Activated naive CD4-positive, alpha-beta T cell treated with anti-CD3 and anti-CD28 coated beads, Interleukin-2, amount 50 U/mL, for 24 hours (primary cell): ENCODE measurements around the gene SLC23A2.
"Not testable (repeated sequence)": the region's sequence is repeated elsewhere in the genome, so short reads cannot be mapped to it uniquely, and the experiment has no call there.

Experiments
- H3K27ac Mint-ChIP-seq: one replicate; pipeline ENCODE4 v1.8.0; 2021; ENCODE audit warnings: mild to moderate bottlenecking, mixed read lengths
- H3K27me3 Mint-ChIP-seq: one replicate; pipeline ENCODE4 v1.8.0; 2021; ENCODE audit warnings: mixed read lengths
- H3K36me3 Mint-ChIP-seq: one replicate; pipeline ENCODE4 v1.8.0; 2021; ENCODE audit warnings: mixed read lengths
- H3K4me1 Mint-ChIP-seq: one replicate; pipeline ENCODE4 v1.8.0; 2021; ENCODE audit warnings: mixed read lengths
- H3K4me3 Mint-ChIP-seq: one replicate; pipeline ENCODE4 v1.8.0; 2021; ENCODE audit warnings: mild to moderate bottlenecking, mixed read lengths
- H3K9me3 Mint-ChIP-seq: one replicate; pipeline ENCODE4 v1.8.0; 2021; ENCODE audit warnings: mixed read lengths

The SLC23A2 gene

DNA sequence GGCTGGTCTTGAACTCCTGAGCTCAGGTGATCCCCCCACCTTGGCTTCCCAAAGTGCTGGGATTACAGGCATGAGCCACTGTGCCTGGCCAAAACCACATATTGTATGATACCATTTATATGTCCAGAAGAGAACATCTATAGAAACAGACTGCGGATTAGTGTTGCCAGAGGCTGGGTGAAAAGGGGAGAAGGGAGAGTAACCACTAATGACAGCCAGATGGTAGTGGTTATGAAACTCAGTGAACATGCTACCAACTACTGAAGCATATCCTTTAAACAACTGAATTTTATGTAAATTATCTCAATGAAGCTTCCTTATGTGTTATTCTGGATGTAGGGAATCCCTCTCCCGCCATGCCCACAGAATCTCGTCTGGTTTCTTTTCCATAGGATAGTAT lies 15.7 kb downstream of the SLC23A2 start:
- Mint-ChIP-seq H3K4me1 (peaks cover 27% of the 10 kb centered on the region), H3K27me3 (no peaks in the 10 kb centered on the region), H3K27ac (no peak overlapping the region), H3K4me3 (no peak overlapping the region), H3K9me3 (no peaks in the 10 kb centered on the region), H3K36me3 (peaks cover 4% of the 10 kb centered on the region)

DNA sequence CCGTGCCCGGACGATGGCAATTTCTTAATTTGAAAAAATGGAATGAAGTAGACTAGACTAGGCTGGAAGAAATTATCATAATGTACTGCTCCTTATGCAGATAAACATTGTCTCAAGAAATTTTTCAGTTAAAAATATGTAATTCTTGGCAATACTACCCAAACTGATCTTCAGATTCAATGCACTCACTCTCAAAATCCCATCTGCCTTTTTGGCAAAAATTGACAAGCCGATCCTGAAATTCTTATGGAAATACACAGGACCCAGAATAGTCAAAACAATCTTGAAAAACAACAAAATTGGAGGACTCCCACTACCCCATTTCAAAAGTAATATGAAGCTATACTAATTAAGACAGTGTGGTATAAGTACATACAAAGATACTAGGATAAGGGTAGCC lies 19.0 kb downstream of the SLC23A2 start:
- H3K27me3 Mint-ChIP-seq: no peaks in the 10 kb centered on the region
- no peaks in the 10 kb centered on the region for H3K9me3 Mint-ChIP-seq
- H3K36me3 Mint-ChIP-seq: peaks cover 4% of the 10 kb centered on the region
- no peak overlapping the region for H3K4me3 Mint-ChIP-seq
- no peak overlapping the region for H3K27ac Mint-ChIP-seq
- peaks cover 33% of the 10 kb centered on the region for H3K4me1 Mint-ChIP-seq

DNA sequence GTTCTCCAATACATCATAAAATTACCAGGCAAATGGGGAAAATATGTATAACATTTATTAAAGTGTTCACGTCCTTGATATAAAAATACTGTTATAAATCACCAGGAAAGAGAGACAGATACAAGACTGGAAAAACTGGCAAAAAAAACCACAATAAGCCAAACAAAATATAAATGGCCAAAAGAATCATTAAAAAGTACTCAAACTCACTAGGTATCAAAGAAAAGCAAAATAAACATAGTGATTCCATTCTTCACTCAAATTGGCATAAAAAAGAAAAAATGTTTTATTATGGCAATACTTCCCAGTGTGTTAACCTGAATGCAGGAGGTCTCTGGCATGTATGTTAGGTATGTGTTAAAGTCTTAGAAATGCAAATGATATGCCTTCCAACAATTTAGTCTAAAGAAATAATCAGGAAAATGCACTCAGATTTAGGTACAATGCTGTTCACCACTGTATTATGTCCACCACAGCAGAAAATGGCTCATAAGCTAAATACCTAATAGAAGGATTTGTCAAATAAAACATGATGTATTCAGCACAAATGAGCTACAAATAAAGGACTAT lies 21.4 kb downstream of the SLC23A2 start:
- Mint-ChIP-seq H3K27me3 (no peaks in the 10 kb centered on the region), H3K27ac (no peak overlapping the region), H3K36me3 (no peaks in the 10 kb centered on the region), H3K4me3 (no peak overlapping the region), H3K9me3 (no peaks in the 10 kb centered on the region), H3K4me1 (peaks cover 33% of the 10 kb centered on the region)

DNA sequence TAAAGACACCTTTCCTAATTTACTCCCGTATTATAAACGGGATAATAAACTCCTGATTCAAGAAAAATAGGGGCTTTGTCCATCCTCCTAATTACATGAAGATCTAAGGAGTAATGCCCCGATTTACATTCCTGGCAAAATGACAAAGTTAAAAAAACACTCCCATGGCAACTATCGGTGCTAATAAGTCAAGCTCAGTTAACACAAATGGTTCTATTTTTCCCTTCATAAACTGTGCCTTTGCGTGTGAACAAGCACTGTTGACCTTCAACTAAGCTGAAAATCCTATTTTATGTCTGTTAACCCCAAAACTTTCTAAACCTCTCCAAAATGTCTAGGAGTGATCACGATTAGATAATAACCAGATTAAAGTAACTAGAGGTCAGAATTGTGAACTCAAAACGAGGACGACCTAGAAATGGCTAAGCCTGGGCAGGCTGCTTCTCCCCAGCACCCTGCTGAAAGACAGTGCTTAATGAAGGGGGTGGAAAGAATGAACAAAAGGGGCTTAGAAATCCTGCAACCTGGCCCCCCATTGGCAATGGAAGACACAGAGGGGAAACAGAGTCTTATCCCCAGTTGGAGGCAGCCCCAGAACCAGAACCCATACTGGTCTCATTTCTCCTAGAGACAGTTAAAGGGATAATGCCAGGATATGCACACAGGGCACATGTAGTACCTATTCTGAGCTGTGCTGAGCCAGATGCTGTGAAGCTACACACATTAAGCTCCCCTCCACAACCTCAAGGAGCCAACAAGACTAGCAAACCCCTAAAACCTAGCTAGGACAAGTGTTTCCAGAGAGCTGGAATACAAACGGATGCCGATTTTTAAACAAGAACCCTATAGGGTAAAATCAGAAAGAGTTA lies 23.0 kb downstream of the SLC23A2 start:
- Mint-ChIP-seq H3K36me3 (no peaks in the 10 kb centered on the region), H3K27ac (no peak overlapping the region), H3K27me3 (no peaks in the 10 kb centered on the region), H3K9me3 (no peaks in the 10 kb centered on the region), H3K4me1 (peaks cover 46% of the 10 kb centered on the region), H3K4me3 (no peak overlapping the region)

DNA sequence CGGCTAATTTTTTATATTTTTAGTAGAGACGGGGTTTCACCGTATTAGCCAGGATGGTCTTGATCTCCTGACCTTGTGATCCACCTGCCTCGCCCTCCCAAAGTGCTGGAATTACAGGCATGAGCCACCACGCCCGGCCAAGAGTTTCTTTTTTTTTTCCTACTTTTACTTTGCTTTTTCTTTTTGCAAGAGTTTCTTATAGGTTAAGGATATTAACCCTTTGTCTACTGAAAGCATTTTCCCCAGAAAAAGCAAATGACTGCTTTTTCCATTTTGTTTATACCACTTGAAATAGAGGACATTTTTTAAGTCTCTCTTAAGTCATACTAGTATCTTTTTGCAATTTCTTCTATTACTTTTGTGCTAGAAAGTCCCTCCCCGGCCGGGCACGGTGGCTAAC lies 25.3 kb downstream of the SLC23A2 start:
- H3K4me3 Mint-ChIP-seq, H3K27me3 Mint-ChIP-seq, H3K9me3 Mint-ChIP-seq, H3K36me3 Mint-ChIP-seq, H3K27ac Mint-ChIP-seq: not testable (repeated sequence)
- peaks cover 51% of the 10 kb centered on the region for H3K4me1 Mint-ChIP-seq

DNA sequence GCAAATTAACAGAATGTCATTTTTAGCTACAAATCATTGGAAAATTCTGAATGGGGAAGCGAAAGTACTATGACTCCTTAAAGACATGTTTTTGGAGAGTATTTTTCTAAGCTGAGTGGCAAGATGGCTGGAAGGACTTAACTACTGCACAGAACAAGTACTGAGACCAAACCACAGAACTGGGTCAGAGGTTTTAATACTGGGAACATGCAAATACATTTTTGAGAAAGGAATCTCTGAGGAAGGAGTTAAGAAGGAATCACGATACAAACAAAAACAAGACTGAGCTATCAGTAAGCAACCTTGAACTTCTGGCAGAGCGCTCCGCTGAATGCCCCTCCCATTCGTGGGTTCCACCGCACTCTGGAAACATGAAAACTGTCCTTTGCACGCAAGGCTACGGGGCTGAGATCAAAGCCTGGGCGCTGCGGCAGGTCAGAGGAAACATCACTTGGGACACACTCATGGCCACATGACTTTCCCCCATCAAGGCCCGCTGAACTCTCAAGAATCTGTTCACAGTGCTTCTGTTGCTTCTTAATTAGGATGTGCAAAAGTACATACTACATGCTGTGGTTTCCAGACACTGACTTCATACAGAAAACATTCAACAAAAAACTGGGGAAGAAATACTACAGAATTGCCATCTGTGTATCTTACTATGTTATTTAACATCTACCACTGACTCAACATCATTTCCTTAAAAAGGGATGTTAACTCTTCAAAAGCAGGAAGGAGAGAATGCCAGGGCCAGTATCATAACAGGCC lies 27.8 kb downstream of the SLC23A2 start:
- Mint-ChIP-seq H3K9me3 (no peaks in the 10 kb centered on the region), H3K27ac (peak overlapping the region; percentile 75), H3K36me3 (no peaks in the 10 kb centered on the region), H3K4me1 (peaks cover 37% of the 10 kb centered on the region), H3K4me3 (peak overlapping the region; percentile 80), H3K27me3 (no peaks in the 10 kb centered on the region)

DNA sequence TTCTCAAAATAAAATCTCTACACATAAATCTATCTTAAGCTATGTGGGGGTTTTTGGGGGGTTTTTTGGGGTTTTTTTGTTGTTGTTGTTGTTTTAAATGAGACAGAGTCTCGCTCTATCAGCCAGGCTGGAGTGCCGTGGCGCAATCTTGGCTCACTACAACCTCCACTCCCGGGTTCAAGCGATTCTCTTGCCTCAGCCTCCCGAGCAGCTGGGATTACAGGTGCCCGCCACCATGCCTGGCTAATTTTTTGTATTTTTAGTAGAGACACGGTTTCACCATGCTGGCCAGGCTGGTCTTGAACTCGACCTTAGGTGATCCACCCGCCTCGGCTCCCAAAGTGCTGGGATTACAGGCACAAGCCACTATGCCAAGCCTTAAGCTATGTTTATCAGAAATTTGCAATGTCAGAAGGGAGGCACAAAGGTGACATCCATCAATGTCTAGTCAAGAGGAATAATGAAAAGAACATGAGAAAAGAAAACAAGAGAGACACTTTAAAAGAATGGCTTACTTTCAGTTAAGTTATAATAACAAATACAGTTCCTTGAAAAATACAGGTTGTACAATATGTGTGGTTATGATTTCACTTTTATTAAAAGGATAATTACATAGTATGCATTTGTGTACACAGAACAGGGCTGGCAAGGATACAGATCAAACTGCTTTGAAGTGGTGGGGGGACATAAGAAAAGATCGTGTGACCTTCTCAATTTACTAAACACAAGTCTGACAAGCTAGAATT lies 28.6 kb downstream of the SLC23A2 start:
- no peaks in the 10 kb centered on the region for H3K27me3 Mint-ChIP-seq

DNA sequence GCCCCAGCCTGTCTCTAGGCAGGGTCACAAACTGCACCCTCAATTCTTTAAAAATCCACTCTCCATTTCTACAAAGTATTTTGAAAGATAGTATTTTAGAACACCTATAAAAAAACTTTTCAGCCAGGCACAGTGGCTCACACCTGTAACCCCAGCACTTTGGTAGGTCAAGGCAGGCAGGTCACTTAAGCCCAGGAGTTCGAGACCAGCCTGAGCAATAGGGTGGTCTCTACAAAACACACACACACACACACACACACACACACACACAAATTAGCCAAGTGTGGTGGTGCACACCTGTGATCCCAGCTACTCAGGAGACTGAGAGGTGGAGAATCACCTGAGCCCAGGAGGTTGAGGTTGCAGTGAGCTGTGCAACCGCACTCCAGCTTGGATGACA lies 30.2 kb downstream of the SLC23A2 start:
- Mint-ChIP-seq H3K36me3 (peaks cover 6% of the 10 kb centered on the region), H3K27ac (no peak overlapping the region), H3K4me3 (no peak overlapping the region), H3K4me1 (peaks cover 28% of the 10 kb centered on the region), H3K27me3 (no peaks in the 10 kb centered on the region), H3K9me3 (no peaks in the 10 kb centered on the region)

More for the DNA sequence above, 28.6 kb downstream of the SLC23A2 start:
- H3K4me3 Mint-ChIP-seq: peak overlapping the region; percentile 80
- H3K9me3 Mint-ChIP-seq: no peaks in the 10 kb centered on the region
- H3K27ac Mint-ChIP-seq: peak overlapping the region; percentile 53
- peaks cover 6% of the 10 kb centered on the region for H3K36me3 Mint-ChIP-seq
- peaks cover 30% of the 10 kb centered on the region for H3K4me1 Mint-ChIP-seq

DNA sequence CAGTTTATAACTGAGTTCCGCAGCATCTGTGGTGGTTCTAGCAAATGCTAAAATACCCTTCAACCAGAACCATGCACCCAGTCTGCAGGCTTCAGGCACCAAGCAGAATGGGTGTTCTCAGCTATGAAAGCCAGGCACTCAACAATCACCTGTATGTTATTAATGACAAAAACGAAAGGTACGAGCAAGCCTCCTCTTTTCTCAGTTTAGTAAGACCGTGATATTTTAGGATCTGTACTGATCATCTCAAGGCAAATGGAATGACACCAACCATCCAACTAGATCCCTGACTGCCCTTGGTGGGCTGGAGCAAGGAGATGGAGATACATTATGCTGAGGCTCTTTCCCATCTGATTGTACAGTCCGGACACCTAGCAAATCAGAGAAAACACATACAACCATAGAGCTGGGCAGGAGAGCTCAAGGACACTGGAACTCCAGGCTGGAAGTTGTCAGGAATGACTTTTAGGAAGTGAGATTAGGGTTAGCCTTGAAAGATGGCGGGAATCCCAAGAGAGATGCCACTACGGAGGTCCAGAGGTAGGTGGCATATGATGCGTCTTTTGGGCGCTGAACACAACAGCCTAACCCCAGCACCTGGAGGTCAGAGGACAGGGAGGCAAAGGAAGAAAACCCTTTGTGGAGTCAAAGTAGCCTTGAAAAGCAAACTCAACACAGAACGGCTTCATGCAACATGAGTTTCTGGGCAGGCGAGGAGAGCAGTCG lies 33.4 kb downstream of the SLC23A2 start:
- Mint-ChIP-seq H3K4me3 (no peak overlapping the region), H3K27ac (no peak overlapping the region), H3K4me1 (peaks cover 8% of the 10 kb centered on the region), H3K36me3 (peaks cover 6% of the 10 kb centered on the region), H3K27me3 (no peaks in the 10 kb centered on the region), H3K9me3 (no peaks in the 10 kb centered on the region)

DNA sequence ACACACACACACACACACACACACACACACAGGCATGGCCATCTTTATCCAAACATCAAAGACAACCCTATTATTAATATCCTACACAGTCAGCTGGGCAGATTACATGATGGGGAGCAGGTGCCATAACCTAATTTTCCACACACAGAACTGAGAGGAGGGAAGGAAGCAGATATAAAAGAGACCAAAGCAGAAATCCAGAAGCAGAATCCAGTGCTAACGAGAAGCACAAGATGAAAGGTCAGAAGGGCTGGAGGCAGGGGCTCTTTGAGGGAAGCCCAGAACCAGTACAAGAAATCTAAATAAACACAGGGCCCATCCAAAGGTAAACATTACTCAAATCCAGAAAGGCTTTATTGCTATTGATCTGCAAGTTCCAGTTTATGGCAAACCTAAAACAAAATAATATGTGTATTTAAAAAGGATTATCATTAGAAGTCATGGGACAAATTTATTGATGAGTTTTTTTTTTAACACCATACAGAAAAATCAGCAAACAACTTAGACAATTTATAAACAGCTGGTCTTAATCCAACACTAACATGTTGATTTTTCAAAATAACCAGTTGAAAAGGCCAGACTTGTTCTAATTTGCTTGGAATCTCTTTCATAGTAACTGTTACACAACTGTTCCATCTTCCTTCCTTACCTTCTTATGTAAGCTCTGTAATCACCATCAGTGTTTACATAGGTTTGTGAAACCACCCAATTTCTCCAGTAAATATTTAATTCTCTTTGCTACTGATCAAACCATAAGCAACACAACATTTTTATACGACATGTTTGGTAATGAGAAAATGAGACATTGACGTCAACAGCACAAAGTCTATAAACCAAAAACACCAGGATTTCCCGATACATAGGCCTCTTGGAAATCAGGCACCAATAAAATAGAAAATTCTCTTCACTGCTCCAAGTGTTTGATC lies 34.2 kb downstream of the SLC23A2 start:
- Mint-ChIP-seq H3K9me3 (no peaks in the 10 kb centered on the region), H3K27ac (no peak overlapping the region), H3K36me3 (peaks cover 6% of the 10 kb centered on the region)

DNA sequence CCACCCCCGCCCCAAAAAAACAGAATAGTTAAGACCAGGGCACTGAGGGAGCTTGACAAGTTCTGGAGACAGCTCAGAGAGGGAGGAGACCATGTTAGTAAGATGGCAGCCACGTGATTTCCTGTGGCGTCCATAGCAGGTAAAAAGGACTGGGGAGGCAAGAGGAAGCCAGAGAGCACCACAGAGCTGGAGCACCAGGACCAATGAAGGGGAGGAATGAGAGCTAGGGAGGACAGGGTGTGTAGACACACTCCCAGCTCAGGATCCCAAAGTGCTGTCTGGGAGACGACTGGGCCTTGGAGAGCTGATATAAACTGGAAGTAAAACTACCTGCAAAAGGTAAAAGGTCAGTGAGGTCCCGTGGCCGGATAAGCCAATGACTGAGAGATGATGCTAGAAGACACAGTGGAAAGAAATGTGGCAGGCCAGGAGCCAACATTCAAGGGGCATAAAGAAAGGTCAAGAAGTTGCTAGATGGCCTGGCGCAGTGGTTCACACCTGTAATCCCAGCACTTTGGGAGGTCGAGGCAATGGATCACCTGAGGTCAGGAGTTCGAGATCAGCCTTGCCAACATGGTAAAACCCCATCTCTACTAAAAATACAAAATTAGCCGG lies 39.0 kb downstream of the SLC23A2 start:
- H3K36me3 Mint-ChIP-seq: no peaks in the 10 kb centered on the region
- peak overlapping the region; percentile 15 for H3K4me3 Mint-ChIP-seq
- H3K9me3 Mint-ChIP-seq: no peaks in the 10 kb centered on the region
- H3K27me3 Mint-ChIP-seq: no peaks in the 10 kb centered on the region
- peak overlapping the region; percentile 64 for H3K27ac Mint-ChIP-seq
- peaks cover 25% of the 10 kb centered on the region for H3K4me1 Mint-ChIP-seq

More for the DNA sequence above, 34.2 kb downstream of the SLC23A2 start:
- no peaks in the 10 kb centered on the region for H3K27me3 Mint-ChIP-seq
- H3K4me3 Mint-ChIP-seq: no peak overlapping the region
- H3K4me1 Mint-ChIP-seq: peaks cover 10% of the 10 kb centered on the region

DNA sequence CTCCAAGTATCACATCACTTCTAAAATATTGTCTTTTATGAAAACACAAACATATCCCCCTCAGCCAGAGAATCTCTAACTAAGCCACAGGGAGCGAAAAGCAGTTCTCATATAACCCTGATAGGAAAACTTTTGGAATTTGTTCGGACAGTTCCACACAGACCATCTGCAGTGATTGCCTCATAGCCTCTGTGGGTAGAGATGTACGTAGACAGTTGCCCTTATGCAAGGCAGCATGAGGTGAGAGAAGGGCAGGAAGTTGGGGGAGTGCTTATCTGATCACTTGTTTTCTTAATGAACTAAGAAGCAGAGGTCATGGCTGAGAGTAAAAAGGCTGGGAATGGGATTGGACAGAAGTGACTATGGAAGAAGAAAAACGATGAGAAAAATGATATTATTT lies 39.6 kb downstream of the SLC23A2 start:
- H3K9me3 Mint-ChIP-seq: no peaks in the 10 kb centered on the region
- H3K4me1 Mint-ChIP-seq: peaks cover 25% of the 10 kb centered on the region
- H3K27me3 Mint-ChIP-seq: no peaks in the 10 kb centered on the region
- H3K36me3 Mint-ChIP-seq: no peaks in the 10 kb centered on the region
- peak overlapping the region; percentile 96 for H3K27ac Mint-ChIP-seq
- H3K4me3 Mint-ChIP-seq: peak overlapping the region; percentile 54

DNA sequence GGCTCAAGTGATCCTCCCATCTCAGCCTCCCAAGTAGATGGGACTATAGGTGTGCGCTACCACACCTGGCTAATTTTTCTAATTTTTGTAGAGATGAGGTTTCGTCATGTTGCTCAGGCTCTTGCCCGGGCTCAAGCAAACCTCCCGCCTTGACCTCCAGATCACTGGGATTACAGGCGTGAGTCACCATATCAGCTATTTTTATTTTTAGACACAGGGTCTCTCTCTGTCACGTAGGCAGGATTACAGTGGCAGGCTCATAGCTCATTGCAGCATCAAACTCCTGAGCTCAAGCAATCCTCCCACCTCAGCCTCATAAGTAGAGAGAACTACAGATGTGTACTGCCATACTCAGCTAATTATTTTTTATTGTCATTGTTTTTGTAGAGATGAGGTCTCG lies 41.7 kb downstream of the SLC23A2 start:
- Mint-ChIP-seq H3K4me3 (no peak overlapping the region), H3K27me3 (no peaks in the 10 kb centered on the region), H3K27ac (no peak overlapping the region), H3K9me3 (no peaks in the 10 kb centered on the region), H3K4me1 (peaks cover 30% of the 10 kb centered on the region), H3K36me3 (no peaks in the 10 kb centered on the region)

DNA sequence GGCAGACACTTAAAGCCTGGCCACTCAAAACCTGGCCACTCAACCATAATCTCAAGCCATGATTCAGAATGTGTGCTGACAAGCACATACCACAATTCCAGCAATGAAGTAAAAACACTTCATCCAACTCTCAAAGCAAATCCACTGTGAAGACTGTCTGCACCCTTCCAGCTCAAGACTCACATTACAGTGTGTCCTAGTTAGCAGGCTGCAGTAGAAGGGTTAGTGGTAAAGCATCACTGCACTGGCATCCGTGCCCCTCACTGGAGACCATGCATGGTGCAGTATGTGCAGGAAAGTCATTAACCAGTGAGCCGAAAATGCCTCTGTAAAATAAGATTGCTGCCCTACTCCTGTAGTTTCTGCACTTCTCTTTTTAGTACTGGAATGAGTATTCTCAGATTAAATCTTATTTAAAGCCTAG lies 43.4 kb downstream of the SLC23A2 start:
- H3K9me3 Mint-ChIP-seq: no peaks in the 10 kb centered on the region
- H3K27me3 Mint-ChIP-seq: no peaks in the 10 kb centered on the region
- H3K27ac Mint-ChIP-seq: no peak overlapping the region
- H3K36me3 Mint-ChIP-seq: no peaks in the 10 kb centered on the region
- H3K4me1 Mint-ChIP-seq: peaks cover 27% of the 10 kb centered on the region
- no peak overlapping the region for H3K4me3 Mint-ChIP-seq
